Endometrial microvascular endothelial cells (primary cell): ENCODE measurements around the gene SATB1. TPM values are rescaled to one million over a fixed set of nuclear protein-coding genes. Genes with fewer than 3 reads are reported as not detected.
"Not testable (repeated sequence)": the region's sequence is repeated elsewhere in the genome, so short reads cannot be mapped to it uniquely, and the experiment has no call there.

Experiments
- in situ Hi-C: cut with HindIII; loops from 2 replicates; pipeline ENCODE4 v1.10.0; 2017; ENCODE audit warnings: low sequenced_read_pairs, low pct_unique_long_range_greater_than_20kb; ENCODE audit errors: inconsistent ontology term
- total RNA-seq: library from RNA; depleted of rRNA; stranded (reverse); fragments of >200 nt; gene quantifications from one replicate; pipeline ENCODE4 v1.2.3, GENCODE V29; 2015; ENCODE audit errors: inconsistent ontology term

The SATB1 gene
- total RNA-seq, result 2.0 TPM

GRCh38 chr3:18424729-18425640, at the start of gene SATB1:
Gene SATB1, minus strand, starts transcription at chr3:18425339. Its CDS starts 4,372 bp downstream, at chr3:18420967.
- in situ Hi-C loops, result no loop called here

GRCh38 chr3:18474202-18474601, 49.1 kb upstream of the SATB1 start:
- in situ Hi-C loops, result no loop called here

- in situ Hi-C loops, result no loop called here
Observed at GRCh38 chr3:18469775-18470174, 44.6 kb upstream of the SATB1 start.

GRCh38 chr3:18466136-18466535, 41.0 kb upstream of the SATB1 start:
- in situ Hi-C loops, result no loop called here

- in situ Hi-C loops, result no loop called here
Observed at GRCh38 chr3:18454766-18455165, 29.6 kb upstream of the SATB1 start.

GRCh38 chr3:18449618-18450017, 24.5 kb upstream of the SATB1 start:
- in situ Hi-C loops, result not testable (repeated sequence)

- in situ Hi-C loops, result no loop called here
Observed at GRCh38 chr3:18447720-18448119, 22.6 kb upstream of the SATB1 start.

GRCh38 chr3:18446149-18446825, 21.1 kb upstream of the SATB1 start:
- in situ Hi-C loops, result no loop called here

- in situ Hi-C loops, result no loop called here
Observed at GRCh38 chr3:18445401-18446148, 20.4 kb upstream of the SATB1 start.

- in situ Hi-C loops, result no loop called here
Observed at GRCh38 chr3:18444595-18445400, 19.7 kb upstream of the SATB1 start.

GRCh38 chr3:18443665-18444594, 18.8 kb upstream of the SATB1 start:
- in situ Hi-C loops, result no loop called here

- in situ Hi-C loops, result no loop called here
Observed at GRCh38 chr3:18442756-18443664, 17.9 kb upstream of the SATB1 start.

- in situ Hi-C loops, result no loop called here
Observed at GRCh38 chr3:18441551-18441950, 16.4 kb upstream of the SATB1 start.

GRCh38 chr3:18440066-18440722, 15.1 kb upstream of the SATB1 start:
- in situ Hi-C loops, result no loop called here

GRCh38 chr3:18439281-18439680, 14.1 kb upstream of the SATB1 start:
- in situ Hi-C loops, result no loop called here

- in situ Hi-C loops, result no loop called here
Observed at GRCh38 chr3:18438586-18438985, 13.4 kb upstream of the SATB1 start.
